HG03060 (cell line): Measurements from ENCODE around the gene ZNF592.
"Not testable (repeated sequence)": the region's sequence is repeated elsewhere in the genome, so short reads cannot be mapped to it uniquely, and the experiment has no call there.

Source experiments
- ATAC-seq: cut with Tn5 transposase; IDR thresholded peaks from one replicate; pipeline ENCODE4 v1.9.1; 2021; ENCODE audit warnings: low read depth, moderate number of reproducible peaks; ENCODE audit not compliant: unreplicated experiment

Gene ZNF592

DNA sequence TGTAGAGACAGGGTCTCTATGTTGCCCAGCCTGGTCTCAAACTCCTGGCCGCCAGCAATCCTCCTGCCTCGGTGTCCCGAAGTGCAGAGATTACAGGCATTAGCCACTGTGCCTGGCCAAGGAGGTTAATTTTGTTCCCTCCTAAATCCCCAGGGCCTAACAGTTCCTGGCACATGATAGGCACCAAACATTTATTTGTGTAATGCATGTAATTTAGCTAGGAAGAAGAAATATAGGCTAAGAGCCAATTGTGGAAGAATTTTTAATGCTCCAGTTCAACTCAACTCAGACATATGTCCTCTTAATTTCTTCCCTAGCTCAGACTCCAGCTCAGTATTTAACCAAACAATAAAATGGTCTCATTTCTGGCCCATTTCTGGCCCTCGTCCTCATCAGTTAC is 7.7 kb upstream of the ZNF592 start:
- ATAC-seq: no peak

DNA sequence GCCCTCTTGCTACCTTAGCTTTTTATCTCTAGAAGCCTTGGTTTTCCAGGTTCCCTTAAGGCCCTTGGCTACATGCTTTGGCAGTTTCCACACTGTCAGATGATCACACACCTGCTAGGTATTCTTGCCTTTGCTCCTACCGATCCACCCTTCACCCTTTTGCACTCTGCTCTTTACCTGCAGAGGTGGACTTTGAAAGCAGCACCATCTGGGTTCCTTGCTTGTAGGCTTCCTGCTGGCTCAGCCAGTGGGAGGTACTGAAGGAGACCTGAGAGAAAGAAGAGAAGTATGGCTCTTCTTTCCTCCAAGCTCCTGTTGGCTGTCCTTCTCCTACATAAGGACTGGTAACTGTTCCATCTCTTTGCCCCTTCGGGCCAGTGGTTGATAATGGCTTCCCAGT is 7.3 kb upstream of the ZNF592 start:
- no peak for ATAC-seq

DNA sequence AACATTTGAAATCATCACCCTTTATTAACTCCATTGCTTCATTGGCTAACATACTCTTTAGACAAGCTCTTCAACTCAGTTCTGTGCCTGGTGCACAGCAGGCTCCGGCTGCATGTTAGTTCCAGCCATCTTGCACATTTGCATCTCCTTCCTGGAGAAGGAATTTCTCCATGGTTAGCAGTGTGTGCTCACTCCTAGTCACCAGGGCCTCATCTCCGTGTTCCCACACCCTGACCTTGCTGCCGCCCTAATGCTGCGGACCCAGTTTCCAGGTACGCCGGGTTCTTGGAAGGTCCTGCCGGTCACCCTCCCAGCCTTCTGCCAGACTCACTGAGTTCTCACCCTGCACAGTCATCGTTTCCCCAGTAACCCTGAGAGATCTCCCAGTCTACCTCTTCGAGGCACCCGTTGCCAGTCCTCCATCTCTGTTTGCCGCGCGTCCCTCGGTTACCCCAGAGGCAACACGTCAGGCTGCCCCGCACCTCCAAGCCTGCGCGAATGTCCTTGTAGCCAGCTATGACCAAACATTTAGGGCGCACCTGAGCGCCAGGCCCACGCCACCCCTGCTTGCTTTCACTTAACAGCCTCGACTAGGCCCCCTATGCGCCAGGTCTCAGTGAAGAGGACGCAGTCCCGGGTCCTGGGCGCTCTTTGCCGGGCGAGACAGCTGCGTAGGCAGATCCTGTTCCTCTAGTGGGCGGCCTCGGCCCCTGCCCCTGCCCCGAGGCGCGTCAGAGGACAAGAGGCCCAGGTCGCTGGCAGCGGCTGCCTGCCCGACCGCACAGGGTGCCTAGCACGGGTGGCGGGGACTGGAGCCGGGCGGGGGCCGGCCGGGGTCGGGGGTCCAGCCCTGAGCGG is 747 bp upstream of the ZNF592 start:
- no peak for ATAC-seq

DNA sequence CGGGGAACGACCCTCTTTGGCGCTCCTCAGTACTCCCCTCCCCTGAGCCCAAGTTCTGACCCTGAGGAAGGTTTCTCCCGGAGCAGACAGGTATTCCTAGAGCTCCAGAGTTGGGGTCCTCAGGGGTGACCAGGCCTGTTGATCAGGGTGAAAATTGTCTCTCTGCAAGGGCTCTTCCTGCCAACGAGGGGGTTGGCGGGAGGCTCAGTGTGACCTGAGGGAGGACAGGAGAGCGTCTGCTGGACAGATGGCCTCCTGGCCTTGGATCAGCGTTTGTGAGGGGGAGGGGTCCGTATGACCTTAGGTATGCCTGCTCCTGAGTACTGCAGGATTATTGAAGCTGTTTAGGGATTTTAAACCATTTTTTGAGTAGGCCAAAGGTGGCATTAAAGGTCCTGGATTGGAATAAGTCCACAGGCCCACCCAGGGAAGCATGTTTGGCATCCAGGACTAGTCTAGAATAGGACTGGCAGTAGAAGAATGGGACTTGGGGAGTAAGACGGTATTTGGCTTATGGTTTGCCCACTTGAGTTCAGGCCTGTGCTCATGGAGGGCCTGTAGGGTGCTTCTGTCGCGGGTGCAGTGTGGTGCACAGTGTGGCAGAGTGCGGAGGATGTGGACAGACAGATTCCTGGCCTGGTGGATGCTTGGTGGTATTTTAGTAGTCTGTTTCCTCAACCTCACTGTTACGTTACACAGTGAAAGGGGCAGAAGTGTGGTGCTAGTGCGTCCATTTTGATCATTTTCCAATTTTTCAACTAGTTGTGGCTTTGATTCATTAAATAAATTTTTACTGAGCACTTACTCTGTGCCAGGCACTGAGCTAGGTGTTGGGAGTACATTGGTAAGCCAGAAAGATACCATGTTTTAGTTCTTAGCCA is 959 bp downstream of the ZNF592 start:
- no peak for ATAC-seq

DNA sequence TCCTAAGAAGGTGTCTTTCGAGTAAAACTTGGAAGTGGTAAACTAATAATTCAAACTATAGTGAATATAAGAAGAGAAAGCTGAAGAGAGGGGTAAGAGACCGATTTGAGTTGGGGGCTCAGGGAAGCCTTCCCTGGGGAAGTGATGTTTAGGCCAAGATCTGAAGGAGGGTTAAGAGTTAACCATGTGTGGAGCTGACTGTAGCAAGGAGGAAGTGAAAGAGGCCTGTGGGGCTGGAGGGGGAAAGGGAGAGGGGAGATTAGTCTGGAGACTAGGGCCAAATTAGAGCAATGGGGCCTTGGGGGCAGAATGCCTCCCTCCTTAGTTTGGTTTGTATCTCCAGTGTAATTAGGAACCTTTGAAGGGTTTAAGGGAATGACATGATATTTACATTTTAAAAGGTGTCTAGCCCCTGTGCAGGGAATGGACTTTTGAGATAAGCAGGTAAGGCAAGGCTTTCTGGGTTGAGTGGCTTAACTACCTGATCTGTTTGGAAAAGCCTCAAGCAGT is 2.2 kb downstream of the ZNF592 start:
- peak; percentile 34 for ATAC-seq

DNA sequence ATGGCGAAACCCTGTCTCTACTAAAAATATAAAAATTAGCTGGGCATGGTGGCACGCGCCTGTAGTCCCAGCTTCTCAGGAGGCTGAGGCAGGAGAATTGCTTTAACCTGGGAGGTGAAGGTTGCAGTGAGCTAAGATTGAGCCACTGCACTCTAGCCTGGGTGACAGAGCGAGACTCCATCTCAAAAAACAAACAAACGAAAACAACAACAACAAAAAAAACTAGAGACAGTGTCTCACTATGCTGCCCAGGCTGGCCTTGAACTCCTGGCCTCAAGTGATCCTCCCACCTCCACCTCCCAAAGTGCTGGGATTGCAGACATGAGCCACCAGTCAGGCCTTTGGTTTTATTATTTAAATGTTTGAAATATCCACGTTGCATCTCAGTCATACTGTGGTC is 3.3 kb downstream of the ZNF592 start:
- not testable (repeated sequence) for ATAC-seq

DNA sequence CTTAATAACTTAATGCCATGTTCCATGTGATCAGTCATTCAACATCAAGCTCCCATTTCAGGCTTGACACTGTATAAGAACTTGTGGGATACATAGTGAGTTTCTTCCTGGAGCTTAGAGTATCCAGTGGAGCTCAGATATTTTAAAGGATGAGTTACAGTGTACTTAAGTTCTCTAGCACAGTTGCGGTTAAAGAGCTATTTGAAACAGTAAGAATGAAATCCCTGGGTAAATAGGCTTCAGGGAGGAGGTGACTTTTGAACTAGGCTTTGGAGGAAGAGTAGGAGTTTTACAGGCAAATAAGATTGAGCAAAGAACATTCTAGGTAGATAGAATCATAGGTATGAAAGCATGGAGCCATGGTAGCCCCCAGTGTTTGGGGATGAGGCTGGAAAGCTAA is 3.8 kb downstream of the ZNF592 start:
- no peak for ATAC-seq

DNA sequence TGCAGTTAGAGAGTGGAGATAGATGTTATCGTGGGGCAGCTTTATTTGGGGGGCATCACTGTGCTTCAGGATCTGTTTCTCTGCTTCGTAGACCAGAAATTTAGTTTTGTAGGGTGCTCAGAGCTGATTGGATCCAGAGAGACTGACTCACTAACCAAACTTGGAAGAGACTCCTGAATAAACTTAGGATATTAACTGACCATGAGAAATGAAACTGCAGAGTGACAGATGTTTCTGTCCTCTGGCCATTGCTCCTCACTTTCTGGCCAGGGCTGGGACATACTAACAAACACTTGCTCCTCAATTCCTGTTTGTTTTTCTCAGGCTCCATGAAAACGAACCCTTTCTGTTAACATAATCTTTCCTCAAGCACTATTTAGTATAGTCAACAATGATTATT is 4.3 kb downstream of the ZNF592 start:
- ATAC-seq: no peak

DNA sequence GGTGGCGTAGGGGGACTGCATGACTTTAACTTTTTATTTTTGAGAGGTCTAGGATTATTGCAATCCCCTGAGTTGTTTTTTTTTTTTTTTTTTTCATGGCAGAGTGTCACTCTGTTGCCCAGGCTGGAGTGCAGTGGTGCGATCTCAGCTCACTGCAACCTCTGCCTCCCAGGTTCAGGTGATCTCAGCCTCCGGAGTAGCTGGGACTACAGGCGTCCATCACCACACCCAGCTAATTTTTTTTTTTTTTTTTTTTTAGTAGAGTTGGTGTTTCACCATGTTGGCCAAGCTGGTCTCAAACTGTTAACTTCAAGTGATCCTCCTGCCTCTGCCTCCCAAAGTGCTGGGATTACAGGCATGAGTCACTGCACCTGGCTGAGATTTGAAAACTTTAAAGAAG is 6.5 kb downstream of the ZNF592 start:
- ATAC-seq: not testable (repeated sequence)

DNA sequence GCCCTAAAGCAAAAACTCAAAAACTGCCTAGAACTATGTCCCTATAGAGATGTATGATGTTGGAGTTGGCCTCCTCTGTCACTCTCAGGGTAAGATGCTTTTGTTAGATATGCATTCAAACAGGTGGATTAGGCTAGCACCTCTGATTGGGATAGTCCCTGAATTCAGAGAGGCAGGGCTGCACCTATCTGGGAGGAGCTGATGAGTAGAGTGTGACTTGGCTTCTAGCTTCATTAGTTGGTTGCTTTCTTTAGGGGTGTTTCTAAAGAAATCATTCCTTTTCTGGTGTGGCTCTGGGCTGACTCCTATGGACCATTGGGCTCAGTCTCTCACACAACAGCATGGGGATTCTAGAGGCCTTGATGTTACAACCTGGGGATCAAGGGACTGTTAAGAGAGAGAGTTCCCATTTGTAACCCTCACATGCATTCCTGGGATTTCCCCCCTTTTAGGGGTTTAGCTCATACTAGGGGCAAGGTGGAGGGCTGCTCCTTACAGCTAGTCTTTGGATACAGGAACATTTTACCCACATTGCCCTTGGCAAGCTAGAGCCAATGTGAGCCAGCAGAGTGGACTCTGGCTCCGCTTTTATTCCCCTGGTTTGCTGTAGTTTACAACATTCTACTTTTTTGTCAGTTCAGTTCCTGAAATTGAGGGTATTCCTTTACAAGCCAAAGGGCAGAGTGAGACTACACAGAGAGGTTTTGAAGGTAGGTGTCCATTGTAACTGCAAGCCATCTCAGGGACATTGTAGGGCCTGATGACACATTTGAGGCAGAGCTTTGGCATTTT is 7.5 kb downstream of the ZNF592 start:
- no peak for ATAC-seq

DNA sequence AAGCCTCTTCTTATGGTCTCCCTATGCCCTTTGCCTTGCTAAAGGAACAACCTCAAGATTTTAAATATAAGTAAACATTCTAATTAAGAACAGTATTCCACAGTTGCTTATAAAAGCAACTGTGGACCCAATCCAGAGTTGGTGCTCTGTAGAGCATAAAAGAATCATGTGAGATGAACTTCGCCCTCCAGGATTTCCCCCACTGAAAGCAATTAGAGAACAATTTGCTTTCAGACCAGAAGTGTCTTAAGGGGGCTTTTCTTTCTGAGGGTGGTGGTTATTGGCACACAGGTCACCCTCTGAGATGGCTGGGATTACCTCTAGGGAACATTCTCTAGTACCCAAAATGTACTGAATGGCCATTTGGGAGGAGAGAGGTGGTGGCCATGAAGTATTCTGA is 10.6 kb downstream of the ZNF592 start:
- ATAC-seq: no peak

DNA sequence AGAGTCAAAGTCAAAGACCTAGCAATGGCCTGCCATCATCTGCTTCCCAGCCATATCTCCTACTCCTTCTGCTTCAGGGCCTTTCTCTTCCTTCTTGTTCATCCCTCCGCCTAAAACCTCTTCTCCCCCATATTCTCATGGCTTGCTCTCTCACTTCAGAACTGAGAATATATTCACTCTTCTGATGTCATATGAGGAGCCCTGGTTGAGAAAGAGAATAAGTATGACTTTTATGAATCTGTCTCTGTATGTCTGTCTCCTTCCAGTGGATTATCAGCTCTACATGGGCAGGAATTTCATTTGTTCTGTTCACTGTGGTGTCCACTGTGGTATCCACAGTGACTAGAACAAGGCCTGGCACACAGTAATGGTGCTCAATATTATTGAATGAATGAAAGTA is 11.8 kb downstream of the ZNF592 start:
- ATAC-seq: no peak

DNA sequence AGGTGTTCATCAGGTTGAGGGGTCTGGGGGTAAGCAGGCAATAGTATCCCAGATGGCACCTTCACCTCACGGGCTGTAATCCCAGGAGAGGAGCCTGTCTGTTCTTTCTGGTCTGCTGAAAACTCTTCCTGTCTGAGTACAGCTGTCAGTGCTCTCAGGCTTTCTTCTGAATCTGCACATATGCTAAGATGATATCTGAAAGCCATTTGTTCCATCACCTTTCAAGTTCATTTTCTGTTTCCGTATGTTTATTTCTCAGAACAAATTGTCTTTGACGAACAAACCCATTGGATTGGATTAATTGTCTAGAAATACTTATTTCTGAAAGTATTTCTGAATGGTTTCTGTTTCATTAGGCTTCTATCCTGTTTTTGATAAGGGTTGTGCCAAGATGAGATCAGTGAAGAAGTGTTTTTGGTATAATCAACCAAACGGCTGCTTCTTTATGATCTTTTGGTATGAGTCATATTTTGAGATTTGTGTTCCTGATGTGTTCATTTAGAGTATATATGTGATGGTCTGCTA is 13.3 kb downstream of the ZNF592 start:
- no peak for ATAC-seq

DNA sequence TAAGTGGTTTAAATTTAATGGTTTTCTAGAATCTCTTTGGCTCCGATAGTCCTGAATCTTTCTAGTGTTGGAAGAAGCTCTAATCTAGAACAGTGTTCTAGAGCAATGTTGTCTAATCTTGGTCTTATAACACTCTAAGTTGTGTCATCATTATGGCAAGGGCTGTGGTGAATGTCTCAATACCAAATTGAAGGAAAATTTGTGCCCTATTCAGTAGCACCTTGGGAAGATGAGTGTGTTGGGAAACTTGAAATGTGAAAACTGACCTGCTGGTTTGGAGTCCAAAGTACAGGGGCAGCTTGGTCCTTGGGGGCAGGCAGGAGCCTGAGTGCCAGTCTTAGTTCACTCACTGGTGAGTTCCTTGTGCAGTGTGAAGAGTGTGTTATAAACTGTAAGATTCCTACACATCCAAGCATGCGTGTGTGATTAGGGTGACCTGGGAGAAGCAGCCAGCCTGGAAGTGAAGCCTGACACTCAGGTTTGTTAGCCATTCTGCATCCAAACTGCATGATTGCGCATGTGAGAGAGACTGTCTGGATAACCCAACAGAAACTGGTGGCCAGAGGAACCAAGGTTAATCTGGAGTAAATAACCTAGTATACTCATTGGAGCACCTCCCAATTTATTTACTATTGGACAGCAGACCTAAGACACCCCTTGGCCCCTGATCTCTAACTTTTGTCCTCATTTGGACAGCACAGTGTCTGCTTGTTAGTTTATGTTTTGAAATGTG is 14.6 kb downstream of the ZNF592 start:
- ATAC-seq: no peak

DNA sequence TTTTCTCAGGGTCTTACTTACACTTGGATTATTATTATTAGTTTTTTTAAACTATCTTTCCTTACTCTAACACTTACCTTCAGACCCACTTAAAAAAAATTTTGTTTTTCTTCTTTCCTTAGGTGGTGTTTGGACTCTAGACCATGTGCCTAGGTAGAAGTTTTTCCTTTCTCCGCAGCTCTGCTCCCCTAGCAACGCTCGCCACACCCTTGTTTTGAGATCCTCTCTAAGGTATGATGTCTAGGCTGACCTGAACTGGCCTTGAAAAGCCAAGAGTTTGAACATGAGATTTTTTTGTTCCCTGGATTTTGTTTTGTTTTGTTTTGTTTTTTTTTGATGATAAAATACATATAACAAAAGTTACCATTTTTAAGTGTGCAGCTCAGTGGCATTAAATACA is 16.2 kb downstream of the ZNF592 start:
- no peak for ATAC-seq

DNA sequence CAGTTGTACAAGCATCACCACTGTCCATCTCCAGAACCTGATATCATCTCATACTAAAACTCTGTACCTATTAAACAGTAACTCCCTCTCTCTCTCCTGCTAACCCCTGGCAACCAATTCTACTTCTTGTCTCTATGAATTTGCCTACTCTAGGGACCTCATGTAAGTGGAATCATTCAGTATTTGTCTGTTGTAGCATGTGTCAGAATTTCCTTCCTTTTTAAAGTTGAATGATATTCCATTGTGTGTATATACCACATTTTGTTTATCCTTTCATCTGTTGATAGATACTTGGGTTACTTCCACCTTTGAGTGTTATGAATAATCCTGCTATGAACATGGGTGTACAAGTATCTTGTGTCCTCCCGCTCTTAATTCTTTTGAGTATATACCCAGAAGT is 16.6 kb downstream of the ZNF592 start:
- ATAC-seq: no peak

DNA sequence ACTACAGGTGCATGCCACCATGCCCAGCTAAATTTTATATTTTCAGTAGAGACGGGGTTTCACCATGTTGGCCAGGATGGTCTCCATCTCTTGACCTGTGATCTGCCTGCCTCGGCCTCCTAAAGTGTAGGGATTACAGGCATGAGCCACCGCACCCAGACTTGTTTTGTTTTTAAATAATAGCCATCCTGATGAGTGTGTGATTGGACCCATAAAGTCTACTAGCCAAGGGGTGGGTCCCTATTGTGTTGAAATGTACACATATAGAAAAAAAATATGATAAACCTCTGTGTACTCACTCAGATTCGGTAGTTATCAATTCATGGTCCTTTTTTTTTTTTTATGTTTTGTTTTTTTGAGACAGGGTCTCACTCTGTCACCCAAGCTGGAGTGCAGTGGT is 17.3 kb downstream of the ZNF592 start:
- no peak for ATAC-seq

DNA sequence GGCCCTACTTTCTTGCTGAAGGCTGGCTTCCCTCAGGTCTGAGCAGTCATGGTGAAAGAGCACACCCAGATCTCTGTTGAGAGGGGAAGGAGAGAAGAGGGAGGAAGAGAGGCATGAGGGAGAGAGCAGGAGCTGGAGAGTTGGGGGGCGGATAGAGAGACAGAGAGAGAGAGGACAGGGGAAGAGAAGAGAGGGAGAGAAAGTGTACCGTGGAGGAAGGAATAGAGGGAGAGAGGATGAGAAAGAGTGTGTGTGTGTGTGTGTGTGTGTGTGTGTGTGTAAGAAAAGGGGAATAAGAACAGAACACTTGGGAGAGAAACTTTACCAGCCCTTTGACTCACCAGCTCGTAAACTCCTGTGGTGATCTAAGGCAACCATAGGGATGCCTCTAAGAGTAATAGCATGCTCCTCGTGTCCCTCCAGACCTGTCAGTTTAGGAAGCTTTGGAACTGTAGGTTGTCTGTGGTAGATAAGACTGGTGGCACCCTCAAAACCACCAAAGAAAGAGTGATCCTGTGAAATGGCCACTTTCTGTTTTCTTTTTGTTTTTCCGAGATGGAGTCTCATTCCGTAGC is 18.2 kb downstream of the ZNF592 start:
- ATAC-seq: no peak

DNA sequence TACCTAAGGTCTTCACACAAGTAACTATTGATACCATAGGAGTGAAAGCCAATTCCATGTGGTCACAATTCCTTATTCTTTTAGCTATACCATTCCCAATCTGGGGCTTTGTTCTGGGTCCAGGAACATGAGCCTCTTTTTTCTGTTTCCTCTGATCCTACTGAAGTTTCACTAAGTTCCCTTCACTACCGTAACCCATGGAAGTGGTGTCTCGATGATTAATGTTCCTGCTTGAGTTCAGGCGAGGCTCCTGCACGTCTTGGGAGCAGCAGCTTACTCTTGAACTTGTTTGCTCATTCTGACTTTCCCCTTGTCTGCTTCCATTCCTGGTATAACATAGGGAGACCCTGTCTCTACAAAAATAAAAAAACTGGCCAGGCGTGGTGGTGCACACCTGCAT is 23.6 kb downstream of the ZNF592 start:
- no peak for ATAC-seq
